Coronary artery (tissue), 2 donors: ENCODE data around the gene TPI1.
"Not testable (repeated sequence)": the region's sequence is repeated elsewhere in the genome, so short reads cannot be mapped to it uniquely, and the experiment has no call there.

ENCODE experiments used
- DNase-seq: peaks from one replicate; pipeline ENCODE4 v3.0.0-alpha.2; 2017; ENCODE audit warnings: low spot score
- H3K27ac ChIP-seq, 2 donors: fragments of 200-600 bp; sonication (generic); one replicate each; pipeline ENCODE4 v1.5.1; 2016 to 2019
- H3K4me3 ChIP-seq: fragments of 200-600 bp; sonication (generic); 2 replicates; pipeline ENCODE4 v1.5.1; 2016; ENCODE audit warnings: mild to moderate bottlenecking, moderate library complexity
- CTCF ChIP-seq: fragments of 200-600 bp; sonication (generic); IDR thresholded peaks from one replicate; pipeline ENCODE4 v1.5.1; 2019; ENCODE audit warnings: antibody characterized with exemption

TPI1 gene

GRCh38 chr12:6863033-6863432 is 4.3 kb upstream of the TPI1 start:
- no peak for TF ChIP-seq CTCF
- DNase-seq = no peak

GRCh38 chr12:6863586-6864321 is 3.6 kb upstream of the TPI1 start:
- DNase-seq = no peak

More at GRCh38 chr12:6863033-6863432, 4.3 kb upstream of the TPI1 start:
- Histone ChIP-seq H3K4me3 (no peak overlapping the region), H3K27ac (no peak overlapping the region)

GRCh38 chr12:6865307-6865706 is 2.0 kb upstream of the TPI1 start:
- DNase-seq, H3K4me3 ChIP-seq, H3K27ac ChIP-seq: not testable (repeated sequence)

More at GRCh38 chr12:6863586-6864321, 3.6 kb upstream of the TPI1 start:
- H3K4me3 ChIP-seq = no peak overlapping the region
- no peak overlapping the region for H3K27ac ChIP-seq
- no peak for TF ChIP-seq CTCF

GRCh38 chr12:6866163-6866919 is 990 bp upstream of the TPI1 start:
- Histone ChIP-seq H3K27ac (peak overlapping the region; percentile 93 to 99), H3K4me3 (peak overlapping the region; percentile 81)
- DNase-seq = no peak
- TF ChIP-seq CTCF = no peak

- peak; percentile 92 for DNase-seq
- TF ChIP-seq CTCF = no peak
- Histone ChIP-seq H3K4me3 (peak overlapping the region; percentile 81), H3K27ac (peak overlapping the region; percentile 93 to 99)
Observed at GRCh38 chr12:6866920-6867412, 365 bp upstream of the TPI1 start.

- Histone ChIP-seq H3K27ac (peak overlapping the region; percentile 93 to 99), H3K4me3 (peak overlapping the region; percentile 81)
- no peak for DNase-seq
- no peak for TF ChIP-seq CTCF
Observed at GRCh38 chr12:6868211-6869048, 1.1 kb downstream of the TPI1 start.
